GM18867 (cell line): ENCODE results near the gene C20orf173.
A peak's percentile ranks its signal among the peaks of the same experiment; 100 is the strongest.

Experiments
- ATAC-seq: cut with Tn5 transposase; IDR thresholded peaks from one replicate; pipeline ENCODE4 v1.9.1; 2021; ENCODE audit warnings: mild to moderate bottlenecking, moderate library complexity; ENCODE audit not compliant: unreplicated experiment

The C20orf173 gene

GRCh38 chr20:35508493-35509218, 20.8 kb downstream of the C20orf173 start:
- ATAC-seq = no peak

DNA sequence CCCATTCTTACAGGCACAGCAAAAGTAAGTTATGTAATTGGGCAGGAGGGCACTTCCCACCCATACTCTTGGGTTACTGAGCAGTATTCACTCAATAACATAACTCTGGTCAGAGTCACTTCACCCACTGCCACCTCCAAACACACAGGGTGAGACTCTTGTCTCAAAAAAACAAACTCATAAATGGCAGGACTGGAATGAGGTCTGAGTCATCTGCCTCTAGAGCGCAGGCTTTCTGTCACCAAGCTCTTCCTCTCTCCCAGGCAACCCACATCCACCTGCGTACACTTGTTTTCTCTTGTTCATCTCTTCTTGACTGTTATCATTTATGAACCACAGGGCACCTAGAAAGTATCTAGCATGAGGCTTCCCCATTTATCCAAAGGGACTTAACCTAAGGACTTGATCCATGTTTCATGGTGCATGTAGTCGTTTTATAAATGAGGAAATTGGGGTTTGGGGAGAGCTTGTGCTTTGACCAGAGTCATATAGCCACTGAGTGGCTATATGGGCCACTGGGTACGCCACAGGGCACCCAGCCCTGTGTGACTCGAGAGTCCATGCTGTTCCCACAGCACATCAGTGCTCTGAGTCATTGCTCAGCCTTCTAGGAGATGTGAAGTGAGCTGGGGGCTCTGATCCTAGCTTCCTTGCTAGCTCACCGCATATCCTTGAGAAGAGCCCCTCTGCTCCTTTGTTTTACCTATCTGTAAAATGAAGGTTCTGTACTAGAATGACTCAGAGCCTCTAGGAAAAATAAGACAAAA, 22.4 kb downstream of the C20orf173 start:
- ATAC-seq = no peak

- ATAC-seq = no peak
These were observed 23.3 kb downstream of the C20orf173 start for GRCh38 chr20:35506179-35506578.

DNA sequence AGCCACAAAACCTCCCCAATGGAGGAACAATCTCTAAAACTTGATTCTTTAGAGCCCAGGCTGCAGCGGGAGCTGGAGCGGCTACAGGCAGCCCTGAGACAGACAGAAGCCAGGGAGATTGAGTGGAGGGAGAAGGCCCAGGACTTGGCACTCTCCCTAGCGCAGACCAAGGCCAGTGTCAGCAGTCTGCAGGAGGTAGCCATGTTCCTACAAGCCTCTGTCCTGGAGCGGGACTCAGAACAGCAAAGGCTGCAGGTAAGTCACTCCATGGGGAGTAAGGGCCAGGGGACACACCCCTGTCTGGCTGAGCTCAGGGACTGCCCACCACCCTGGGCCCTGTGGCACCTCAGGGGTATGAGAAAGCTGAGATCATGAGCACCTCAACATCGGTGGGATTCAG, 24.7 kb downstream of the C20orf173 start:
- no peak for ATAC-seq

DNA sequence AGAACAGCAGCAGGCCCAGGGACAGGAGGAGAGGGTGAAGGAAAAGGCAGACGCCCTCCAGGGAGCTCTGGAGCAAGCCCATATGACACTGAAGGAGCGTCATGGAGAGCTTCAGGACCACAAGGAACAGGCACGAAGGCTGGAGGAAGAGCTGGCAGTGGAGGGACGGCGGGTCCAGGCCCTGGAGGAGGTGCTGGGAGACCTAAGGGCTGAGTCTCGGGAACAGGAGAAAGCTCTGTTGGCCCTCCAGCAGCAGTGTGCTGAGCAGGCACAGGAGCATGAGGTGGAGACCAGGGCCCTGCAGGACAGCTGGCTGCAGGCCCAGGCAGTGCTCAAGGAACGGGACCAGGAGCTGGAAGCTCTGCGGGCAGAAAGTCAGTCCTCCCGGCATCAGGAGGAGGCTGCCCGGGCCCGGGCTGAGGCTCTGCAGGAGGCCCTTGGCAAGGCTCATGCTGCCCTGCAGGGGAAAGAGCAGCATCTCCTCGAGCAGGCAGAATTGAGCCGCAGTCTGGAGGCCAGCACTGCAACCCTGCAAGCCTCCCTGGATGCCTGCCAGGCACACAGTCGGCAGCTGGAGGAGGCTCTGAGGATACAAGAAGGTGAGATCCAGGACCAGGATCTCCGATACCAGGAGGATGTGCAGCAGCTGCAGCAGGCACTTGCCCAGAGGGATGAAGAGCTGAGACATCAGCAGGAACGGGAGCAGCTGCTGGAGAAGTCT, 25.5 kb downstream of the C20orf173 start:
- ATAC-seq = no peak

DNA sequence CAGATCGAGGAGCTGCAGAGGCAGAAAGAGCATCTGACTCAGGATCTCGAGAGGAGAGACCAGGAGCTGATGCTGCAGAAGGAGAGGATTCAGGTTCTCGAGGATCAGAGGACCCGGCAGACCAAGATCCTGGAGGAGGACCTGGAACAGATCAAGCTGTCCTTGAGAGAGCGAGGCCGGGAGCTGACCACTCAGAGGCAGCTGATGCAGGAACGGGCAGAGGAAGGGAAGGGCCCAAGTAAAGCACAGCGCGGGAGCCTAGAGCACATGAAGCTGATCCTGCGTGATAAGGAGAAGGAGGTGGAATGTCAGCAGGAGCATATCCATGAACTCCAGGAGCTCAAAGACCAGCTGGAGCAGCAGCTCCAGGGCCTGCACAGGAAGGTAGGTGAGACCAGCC, 26.2 kb downstream of the C20orf173 start:
- ATAC-seq = no peak

- no peak for ATAC-seq
These were observed 27.1 kb downstream of the C20orf173 start for GRCh38 chr20:35502352-35502751.

- ATAC-seq = no peak
These were observed 30.2 kb downstream of the C20orf173 start for GRCh38 chr20:35499271-35499670.

GRCh38 chr20:35497780-35498189, 31.7 kb downstream of the C20orf173 start:
- no peak for ATAC-seq

DNA sequence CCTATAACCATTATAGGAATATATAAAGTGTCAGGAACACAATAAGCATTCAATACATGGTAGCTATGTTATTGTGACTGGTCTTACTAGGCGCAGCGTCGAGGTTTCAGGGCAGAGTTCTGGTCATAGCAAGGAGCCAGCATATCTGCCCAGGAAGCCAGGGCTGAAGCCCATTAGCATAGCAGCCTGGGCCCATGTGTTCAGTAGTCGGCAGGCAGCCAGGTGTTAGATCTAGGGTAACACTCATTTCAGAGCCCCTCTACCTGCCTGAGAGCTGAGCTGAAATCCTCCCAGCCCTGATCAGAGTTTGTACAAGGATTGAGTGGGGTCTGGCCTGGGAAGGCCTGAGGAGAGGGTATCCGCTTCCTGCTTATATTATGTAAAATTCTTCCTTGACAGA, 32.1 kb downstream of the C20orf173 start:
- ATAC-seq = no peak

GRCh38 chr20:35496481-35496880, 33.0 kb downstream of the C20orf173 start:
- no peak for ATAC-seq

GRCh38 chr20:35492352-35492751, 37.1 kb downstream of the C20orf173 start:
- no peak for ATAC-seq

- no peak for ATAC-seq
These were observed 37.6 kb downstream of the C20orf173 start for GRCh38 chr20:35491823-35492222.

DNA sequence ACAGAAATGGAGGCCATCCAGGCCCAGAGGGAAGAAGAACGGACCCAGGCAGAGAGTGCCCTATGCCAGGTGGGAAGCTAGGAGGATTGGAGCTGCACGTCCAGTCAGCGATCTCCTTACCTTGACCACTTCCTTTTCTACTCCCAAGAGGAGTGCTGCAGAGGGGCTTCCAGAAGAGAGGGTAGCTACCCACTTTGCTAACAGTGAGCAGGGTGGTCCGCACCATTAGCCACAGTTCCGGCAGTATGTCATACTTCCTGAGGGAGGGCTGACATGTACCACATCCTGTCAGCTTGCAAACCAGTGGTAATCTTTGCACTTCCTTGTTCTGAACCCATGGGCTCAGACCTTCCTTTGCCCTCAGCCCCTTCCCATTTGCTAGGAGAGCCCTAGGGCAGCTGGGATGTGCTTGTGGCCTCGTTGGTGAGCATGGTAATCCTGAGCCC, 38.7 kb downstream of the C20orf173 start:
- ATAC-seq = peak; percentile 96

GRCh38 chr20:35489717-35490116, 39.7 kb downstream of the C20orf173 start:
- no peak for ATAC-seq

DNA sequence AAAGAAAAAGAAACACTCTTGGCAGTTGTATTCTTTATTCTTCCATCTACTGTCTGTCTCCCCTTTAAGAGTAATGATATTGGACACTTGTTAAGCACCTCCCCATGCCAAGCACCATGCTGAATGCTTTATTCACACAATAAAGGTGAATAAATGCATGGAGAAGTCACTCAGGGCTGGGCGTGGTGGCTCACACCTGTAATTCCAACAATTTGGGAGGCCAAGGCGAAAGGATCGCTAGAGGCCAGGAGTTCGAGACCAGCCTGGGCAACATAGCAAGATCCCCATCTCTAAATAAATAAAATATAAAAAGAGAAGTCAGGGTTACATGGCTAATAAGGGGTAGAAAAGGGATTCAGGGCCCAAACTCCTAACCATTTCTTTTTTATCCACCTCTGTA, 42.0 kb downstream of the C20orf173 start:
- ATAC-seq = no peak

- ATAC-seq = no peak
These were observed 49.7 kb downstream of the C20orf173 start for GRCh38 chr20:35479798-35480197.

DNA sequence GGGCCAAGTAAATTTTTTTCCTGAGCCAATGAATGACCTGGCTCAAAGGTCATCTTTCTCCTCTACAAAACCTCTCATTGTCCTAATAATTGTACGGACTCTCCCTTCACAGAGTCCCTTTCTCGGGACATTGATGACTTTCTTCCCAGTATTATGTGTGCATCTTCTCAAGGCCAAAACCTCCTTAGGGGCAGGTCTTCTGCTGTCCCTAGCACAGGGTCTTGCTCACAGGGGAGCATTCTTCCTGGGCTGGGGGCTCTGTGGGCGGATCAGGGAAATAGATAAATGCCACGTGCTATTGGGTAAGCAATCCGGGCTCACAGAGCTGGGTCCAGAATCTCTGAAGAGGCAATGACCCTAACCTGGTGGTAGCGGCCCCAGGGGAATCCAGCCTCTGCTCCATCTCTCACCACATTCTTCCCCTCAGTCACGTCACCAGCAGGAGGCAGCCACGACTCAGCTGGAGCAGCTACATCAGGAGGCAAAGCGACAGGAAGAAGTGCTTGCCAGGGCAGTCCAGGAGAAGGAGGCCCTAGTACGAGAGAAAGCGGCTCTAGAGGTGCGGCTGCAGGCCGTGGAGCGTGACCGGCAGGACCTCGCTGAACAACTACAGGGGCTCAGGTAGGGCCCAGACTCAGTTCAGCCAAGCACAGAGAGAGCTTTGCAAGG, 50.5 kb downstream of the C20orf173 start:
- ATAC-seq = no peak
